OCI-LY1 (cell line): Measurements from ENCODE around the gene DOCK2.
"Not testable (repeated sequence)": the region's sequence is repeated elsewhere in the genome, so short reads cannot be mapped to it uniquely, and the experiment has no call there.

ENCODE experiments used
- H2AFZ ChIP-seq: fragments of 200-600 bp; sonication (generic), shearing (Covaris generic); 2 replicates; pipeline ENCODE4 v1.6.0; 2014; ENCODE audit warnings: antibody characterized with exemption, mild to moderate bottlenecking, low read length
- H3F3A ChIP-seq: fragments of 200-600 bp; sonication (generic), shearing (Covaris generic); 2 replicates; pipeline ENCODE4 v1.6.0; 2014; ENCODE audit warnings: mild to moderate bottlenecking, antibody characterized with exemption, low read length, moderate library complexity; ENCODE audit not compliant: insufficient read depth
- H3K27ac ChIP-seq: fragments of 200-600 bp; sonication (generic); 2 replicates; pipeline ENCODE4 v1.5.1; 2014; ENCODE audit warnings: low read length, mixed run types, mild to moderate bottlenecking, low read depth; ENCODE audit not compliant: poor library complexity, severe bottlenecking
- H3K27me3 ChIP-seq: fragments of 200-600 bp; sonication (generic); 2 replicates; pipeline ENCODE4 v1.6.0; 2014; ENCODE audit warnings: antibody characterized with exemption, mild to moderate bottlenecking, low read length, moderate library complexity; ENCODE audit not compliant: insufficient read depth
- H3K36me3 ChIP-seq: fragments of 200-600 bp; sonication (generic); 2 replicates; pipeline ENCODE4 v1.6.1; 2014; ENCODE audit warnings: mild to moderate bottlenecking, antibody characterized with exemption, low read length, moderate library complexity, mixed read lengths; ENCODE audit not compliant: insufficient read depth
- H3K4me1 ChIP-seq: fragments of 200-600 bp; sonication (generic); 2 replicates; pipeline ENCODE4 v1.5.1; 2014; ENCODE audit warnings: mild to moderate bottlenecking, low read length, moderate library complexity; ENCODE audit not compliant: insufficient read depth, severe bottlenecking
- H3K4me2 ChIP-seq: fragments of 200-600 bp; sonication (generic), shearing (Covaris generic); 2 replicates; pipeline ENCODE4 v1.6.1; 2014; ENCODE audit warnings: low read length
- H3K4me3 ChIP-seq: fragments of 200-600 bp; sonication (generic); 2 replicates; pipeline ENCODE4 v1.5.1; 2014; ENCODE audit warnings: low read length, low read depth, mild to moderate bottlenecking, mixed read lengths; ENCODE audit not compliant: poor library complexity, severe bottlenecking
- H3K79me2 ChIP-seq: fragments of 200-600 bp; shearing (Covaris generic); 2 replicates; pipeline ENCODE4 v1.6.1; 2016; ENCODE audit warnings: mixed run types, low read length, mixed read lengths; ENCODE audit not compliant: insufficient read depth
- H3K9ac ChIP-seq: fragments of 200-600 bp; sonication (generic), shearing (Covaris generic); 2 replicates; pipeline ENCODE4 v1.6.1; 2014; ENCODE audit warnings: mild to moderate bottlenecking, low read length, mixed read lengths
- H3K9me2 ChIP-seq: fragments of 200-600 bp; sonication (generic), shearing (Covaris generic); 2 replicates; pipeline ENCODE4 v1.6.1; 2014; ENCODE audit warnings: low read depth, mild to moderate bottlenecking, low read length, mixed read lengths
- H3K9me3 ChIP-seq: fragments of 200-600 bp; shearing (Covaris generic); 2 replicates; pipeline ENCODE4 v1.6.1; 2014; ENCODE audit warnings: low read length, mixed read lengths
- H4K20me1 ChIP-seq: fragments of 200-600 bp; sonication (generic), shearing (Covaris generic); 2 replicates; pipeline ENCODE4 v1.6.0; 2016; ENCODE audit warnings: mild to moderate bottlenecking, low read length; ENCODE audit not compliant: insufficient read depth
- CTCF ChIP-seq: fragments of 200-600 bp; sonication (generic), shearing (Covaris generic); IDR thresholded peaks from 2 replicates; pipeline ENCODE4 v1.5.1; 2017; ENCODE audit warnings: mild to moderate bottlenecking, antibody characterized with exemption, low read length, moderate library complexity, mixed read lengths
- EZH2 ChIP-seq: fragments of 200-600 bp; sonication (generic), shearing (Covaris generic); IDR thresholded peaks from 2 replicates; pipeline ENCODE4 v1.8.0; 2017; ENCODE audit warnings: borderline replicate concordance, mixed run types, mild to moderate bottlenecking, antibody characterized with exemption, low read length, moderate library complexity, mixed read lengths

Gene DOCK2

GRCh38 chr5:169808118-169808581 lies 171.1 kb downstream of the DOCK2 start:
- Histone ChIP-seq H3K9ac (no peak overlapping the region), H3K4me3 (no peak overlapping the region), H2AFZ (no peak overlapping the region), H3F3A (no peaks in the 10 kb centered on the region), H3K79me2 (no peaks in the 10 kb centered on the region), H3K4me2 (no peak overlapping the region), H4K20me1 (no peaks in the 10 kb centered on the region), H3K36me3 (peaks cover 59% of the 10 kb centered on the region), H3K27me3 (no peaks in the 10 kb centered on the region), H3K27ac (no peak overlapping the region), H3K4me1 (no peaks in the 10 kb centered on the region), H3K9me3 (no peaks in the 10 kb centered on the region), H3K9me2 (no peaks in the 10 kb centered on the region)
- TF ChIP-seq CTCF: no peak
- TF ChIP-seq EZH2: no peak

GRCh38 chr5:169808880-169809279 lies 171.8 kb downstream of the DOCK2 start:
- H3K9me2 ChIP-seq, H3K9ac ChIP-seq, H3K4me1 ChIP-seq, H3K27ac ChIP-seq, H4K20me1 ChIP-seq, H2AFZ ChIP-seq, H3K79me2 ChIP-seq, H3K9me3 ChIP-seq, H3K4me2 ChIP-seq, H3K4me3 ChIP-seq, H3F3A ChIP-seq, H3K27me3 ChIP-seq: not testable (repeated sequence)
- peaks cover 59% of the 10 kb centered on the region for H3K36me3 ChIP-seq

GRCh38 chr5:169809281-169809680 lies 172.2 kb downstream of the DOCK2 start:
- Histone ChIP-seq H3F3A (no peaks in the 10 kb centered on the region), H3K27me3 (no peaks in the 10 kb centered on the region), H2AFZ (no peak overlapping the region), H3K27ac (no peak overlapping the region), H3K4me3 (no peak overlapping the region), H3K9me2 (no peaks in the 10 kb centered on the region), H3K79me2 (no peaks in the 10 kb centered on the region), H3K9ac (no peak overlapping the region), H3K4me2 (no peak overlapping the region), H4K20me1 (no peaks in the 10 kb centered on the region), H3K36me3 (peaks cover 59% of the 10 kb centered on the region), H3K9me3 (no peaks in the 10 kb centered on the region), H3K4me1 (no peaks in the 10 kb centered on the region)
- TF ChIP-seq EZH2 (no peak), CTCF (no peak)

- Histone ChIP-seq H3K4me1 (no peaks in the 10 kb centered on the region), H3K4me2 (no peak overlapping the region), H3K36me3 (peaks cover 60% of the 10 kb centered on the region), H2AFZ (no peak overlapping the region), H3K9me2 (no peaks in the 10 kb centered on the region), H3K27me3 (no peaks in the 10 kb centered on the region), H3K9me3 (no peaks in the 10 kb centered on the region), H3K27ac (no peak overlapping the region), H3F3A (no peaks in the 10 kb centered on the region), H4K20me1 (no peaks in the 10 kb centered on the region), H3K79me2 (no peaks in the 10 kb centered on the region), H3K9ac (no peak overlapping the region), H3K4me3 (no peak overlapping the region)
- TF ChIP-seq CTCF: no peak
- TF ChIP-seq EZH2: no peak
Observed at GRCh38 chr5:169810524-169810923, 173.4 kb downstream of the DOCK2 start.
